Activated CD4-positive, CD25-positive, alpha-beta regulatory T cell (primary cell): Measurements from ENCODE around the gene GALNTL6.
"Not testable (repeated sequence)": the region's sequence is repeated elsewhere in the genome, so short reads cannot be mapped to it uniquely, and the experiment has no call there.

Experiments
- DNase-seq, 4 experiments: peaks; one replicate each; lab custom pipeline; 2025; lab: John Stamatoyannopoulos, UW

Gene GALNTL6

DNA sequence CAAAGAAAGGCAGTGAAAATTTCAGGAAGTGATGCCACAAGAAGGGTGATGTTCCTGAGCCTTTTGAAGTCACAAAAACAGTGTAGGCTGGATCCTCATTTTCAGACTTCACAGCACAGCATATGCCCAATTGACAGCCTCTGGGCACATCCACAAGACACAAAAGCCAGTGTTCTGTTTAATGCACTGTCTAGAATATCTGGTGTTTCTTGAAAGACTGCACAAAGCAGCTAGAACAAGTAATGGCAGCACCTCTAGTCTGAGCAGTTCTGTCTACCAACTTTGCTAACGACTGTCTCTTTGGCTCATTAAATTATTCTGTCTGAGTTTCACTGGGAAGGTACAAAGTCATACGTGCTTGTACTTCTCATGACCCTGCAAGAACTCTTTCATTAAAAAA, 938.3 kb downstream of the GALNTL6 start:
- no peak for DNase-seq

DNA sequence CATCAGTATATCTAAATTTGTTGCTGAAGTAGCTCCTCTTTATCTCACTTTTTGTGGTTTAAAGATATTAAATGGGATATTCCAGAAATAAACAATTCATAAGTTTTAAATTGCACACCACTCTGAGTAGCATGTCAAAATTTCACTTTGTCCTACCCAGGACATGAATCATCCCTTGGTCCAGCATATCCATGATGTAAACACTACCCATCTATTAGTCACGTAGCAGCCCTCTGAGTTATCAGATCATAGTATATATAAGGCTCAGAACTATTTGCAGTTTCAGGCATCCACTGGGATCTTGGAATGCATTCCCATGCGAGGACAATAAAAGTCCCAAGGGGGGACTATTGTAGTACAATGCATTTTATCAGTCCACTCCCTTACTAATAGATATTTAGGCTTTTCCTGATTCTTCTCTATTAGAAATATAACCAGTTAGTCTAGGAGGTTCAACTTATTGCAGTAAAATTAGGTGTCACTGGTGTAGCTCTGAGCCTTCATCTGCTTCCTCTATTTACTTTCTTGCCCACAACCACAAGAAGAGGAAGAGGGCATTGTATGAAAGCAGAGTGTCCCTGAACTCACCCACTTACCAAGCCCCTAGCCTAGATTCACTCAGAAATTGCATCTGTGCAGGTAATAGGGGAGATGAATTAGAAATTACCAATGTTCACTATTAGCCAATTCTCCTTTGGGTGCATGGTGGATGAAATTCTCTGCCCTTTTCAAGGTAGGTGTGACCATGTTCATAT, 945.6 kb downstream of the GALNTL6 start:
- DNase-seq: no peak

DNA sequence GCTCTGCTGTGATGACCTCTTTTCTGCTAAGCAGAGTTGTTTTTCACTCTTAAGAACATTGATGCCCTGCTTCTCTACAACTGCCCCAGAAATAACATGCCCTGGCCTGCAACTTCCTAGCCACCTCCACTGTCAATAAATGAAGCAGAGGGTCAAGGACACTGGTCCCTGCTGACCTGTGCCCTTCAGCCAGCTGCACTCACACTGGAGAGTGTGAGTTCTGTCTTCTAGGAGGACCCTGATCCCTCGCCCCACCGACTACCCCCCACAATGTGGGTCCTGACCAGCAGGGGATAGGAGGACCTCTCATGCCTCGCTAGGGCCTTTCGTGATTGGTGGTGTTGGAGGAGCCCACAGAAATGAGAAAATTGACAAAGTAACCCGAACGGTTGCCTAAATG, 947.3 kb downstream of the GALNTL6 start:
- no peak for DNase-seq

DNA sequence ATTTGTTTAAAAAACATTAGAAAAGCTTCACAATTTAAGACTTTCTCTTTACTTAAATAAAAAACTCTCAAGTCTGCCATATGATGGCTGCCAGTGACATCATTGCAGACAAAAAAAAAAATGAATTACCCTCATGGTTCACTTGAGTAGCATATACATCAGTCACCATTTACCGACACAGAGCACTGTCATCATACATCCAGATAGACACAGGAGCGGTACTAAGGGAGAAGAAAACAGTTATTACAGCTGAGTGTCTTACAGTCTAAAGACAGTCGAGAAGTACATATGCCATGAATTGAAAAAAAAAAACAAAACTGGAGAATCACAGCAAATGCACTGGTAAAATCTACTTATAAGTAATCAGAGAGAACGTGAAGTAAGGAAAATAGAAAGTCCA, 949.7 kb downstream of the GALNTL6 start:
- no peak for DNase-seq

DNA sequence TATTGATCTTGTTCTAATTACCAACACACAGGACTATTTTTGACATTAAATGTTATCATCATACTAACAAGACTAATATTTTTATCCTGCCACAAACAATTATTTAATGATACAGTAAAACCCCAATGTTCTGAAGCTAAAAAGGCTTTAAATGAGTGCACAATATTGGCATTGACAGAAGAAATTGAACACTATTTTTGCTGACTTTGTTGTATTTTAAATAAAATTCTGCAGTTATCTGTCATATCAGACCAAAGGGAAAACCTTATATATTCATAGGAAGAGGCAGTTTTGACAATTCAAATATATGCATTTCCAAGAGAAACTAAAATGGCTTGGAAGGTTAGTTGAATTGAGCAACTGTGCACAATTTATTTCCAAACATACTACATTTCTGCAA, 957.6 kb downstream of the GALNTL6 start:
- DNase-seq: no peak

DNA sequence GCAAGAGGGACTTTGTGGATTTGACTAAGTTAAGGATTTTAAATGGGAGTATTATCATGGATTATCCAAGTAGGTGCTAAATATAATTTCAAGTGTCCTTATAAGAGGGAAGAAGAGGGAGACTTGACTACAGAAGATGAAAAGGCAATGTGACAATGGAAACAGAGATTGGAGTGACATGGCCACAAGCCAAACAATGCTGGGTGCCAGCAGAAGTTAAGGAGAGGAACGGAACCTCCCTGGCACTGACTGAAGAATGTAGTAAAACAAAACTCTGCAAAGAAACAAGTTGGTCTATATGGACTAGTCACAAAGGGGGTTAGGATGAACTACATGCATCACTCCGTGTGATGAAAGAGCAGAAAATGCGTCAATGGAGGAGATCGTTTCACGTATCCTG, 959.6 kb downstream of the GALNTL6 start:
- no peak for DNase-seq

DNA sequence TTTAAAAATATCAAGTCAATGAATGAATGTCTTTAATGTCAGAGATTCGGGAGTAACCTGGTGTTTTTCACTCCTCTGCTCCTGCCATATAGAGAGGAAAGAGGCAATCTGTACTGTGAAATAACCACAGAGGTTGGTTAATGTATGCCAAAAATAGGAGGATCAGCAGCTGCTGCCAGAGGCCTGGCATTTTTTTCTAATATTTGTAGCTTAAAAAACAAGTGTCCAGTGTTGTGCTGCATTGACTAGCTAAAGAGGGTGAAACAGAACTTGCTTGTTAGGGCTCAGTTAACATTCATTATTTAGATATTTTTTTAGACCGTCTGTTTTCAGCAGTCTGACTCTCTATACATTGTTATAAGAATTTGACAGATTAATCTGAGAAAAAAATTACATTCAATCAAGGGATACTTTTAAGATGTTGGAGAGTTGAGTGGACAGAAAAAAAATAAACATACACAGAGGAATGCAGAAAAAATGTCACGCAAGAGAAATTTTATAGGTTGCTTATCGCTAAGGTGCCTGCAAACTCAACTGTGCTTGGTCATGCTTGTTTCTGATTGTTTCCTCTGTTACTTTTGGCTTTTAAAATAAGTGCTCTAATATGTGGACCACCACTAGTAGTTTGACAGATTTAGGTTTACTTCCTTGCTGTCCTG, 963.1 kb downstream of the GALNTL6 start:
- DNase-seq: no peak

DNA sequence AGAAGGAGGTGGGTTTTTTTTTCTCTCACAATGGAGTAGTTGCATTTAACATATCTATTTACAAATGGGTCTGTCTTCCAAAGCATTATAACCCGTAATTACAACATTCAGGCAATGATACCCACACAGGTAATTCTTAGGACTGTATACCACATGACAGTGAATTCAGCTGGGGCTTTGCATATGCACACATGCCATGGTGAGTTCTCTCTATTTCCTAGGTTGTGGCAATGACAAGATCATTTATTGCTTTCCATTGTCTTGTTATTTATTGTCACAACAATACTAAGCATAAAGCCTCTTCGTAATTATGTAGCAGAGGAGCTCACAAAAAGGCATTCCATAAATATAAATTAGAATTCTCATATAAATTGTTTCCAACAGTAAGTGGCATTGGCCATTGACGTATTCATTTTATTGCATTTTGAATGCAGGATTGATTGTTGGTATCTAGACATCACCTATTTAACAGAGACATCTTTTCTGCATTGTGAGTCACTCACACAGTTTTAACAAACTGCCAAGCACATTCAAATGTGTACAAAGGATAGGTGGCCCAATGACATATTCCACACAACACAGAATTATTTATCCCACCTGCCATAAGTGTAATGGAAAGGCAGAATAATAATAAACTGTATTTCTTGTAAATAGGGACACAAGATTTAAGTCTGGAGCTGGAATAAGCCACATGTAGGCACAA, 964.7 kb downstream of the GALNTL6 start:
- no peak for DNase-seq

DNA sequence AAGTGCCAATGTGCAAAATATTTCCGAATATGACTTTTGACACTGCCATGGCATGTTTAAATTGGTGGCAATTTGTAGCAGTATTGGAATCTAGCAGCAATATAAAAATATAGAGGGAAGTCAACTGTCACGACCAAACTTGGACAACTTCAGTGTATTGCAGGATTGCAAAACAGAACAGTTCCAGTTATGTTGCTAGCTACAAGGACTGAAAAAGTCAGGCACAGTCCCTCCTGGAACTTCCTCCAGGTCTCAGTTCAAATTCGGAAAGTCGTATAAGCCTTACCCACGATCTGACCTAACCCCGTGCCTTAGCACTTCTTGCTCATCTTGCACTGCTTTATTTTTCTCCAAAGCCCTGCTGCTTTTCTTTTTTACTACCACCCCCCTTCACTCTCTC, 965.4 kb downstream of the GALNTL6 start:
- no peak for DNase-seq

DNA sequence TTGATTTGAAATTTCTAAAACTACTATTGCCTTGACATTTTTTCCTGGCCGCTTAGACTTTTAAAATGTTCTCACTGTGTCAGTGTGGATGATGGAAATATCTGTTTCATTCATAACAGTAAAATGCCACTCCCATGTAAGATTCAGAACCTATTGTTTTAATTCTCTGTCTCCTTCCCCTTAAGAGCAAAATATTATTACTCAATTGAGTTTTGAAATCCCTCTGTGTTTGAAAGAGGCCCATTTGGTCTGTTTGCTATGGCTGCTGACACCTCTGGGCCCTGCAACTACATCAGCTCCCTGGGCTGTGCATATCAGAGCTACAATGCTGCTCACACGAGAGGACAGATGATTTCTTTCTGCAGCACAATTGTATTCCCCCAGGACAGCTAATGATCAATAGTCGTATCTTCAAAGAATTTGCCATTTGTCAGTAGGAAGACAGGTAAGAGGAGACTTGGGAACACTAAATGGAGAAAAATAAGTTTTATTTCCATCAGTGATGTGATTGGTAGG, 967.4 kb downstream of the GALNTL6 start:
- DNase-seq: no peak

DNA sequence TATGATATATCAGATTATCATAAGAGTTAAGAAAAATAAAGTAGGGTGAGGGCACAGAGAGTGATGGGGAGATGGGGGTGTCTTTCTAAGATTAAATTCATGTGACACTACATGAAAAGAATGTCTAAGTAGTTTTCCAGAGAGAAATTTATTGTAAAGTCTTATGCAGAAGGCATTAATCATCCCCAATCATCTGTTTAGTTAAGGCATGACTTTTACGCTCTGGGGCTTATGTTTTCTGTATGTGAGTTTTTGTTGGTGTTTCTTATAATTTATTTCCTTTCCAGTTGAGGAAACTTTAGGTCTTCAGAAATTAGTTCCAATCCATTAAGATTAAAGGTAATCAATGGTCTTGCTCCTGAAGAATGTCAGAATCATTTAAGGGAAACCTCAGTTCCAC, 972.4 kb downstream of the GALNTL6 start:
- DNase-seq: no peak

DNA sequence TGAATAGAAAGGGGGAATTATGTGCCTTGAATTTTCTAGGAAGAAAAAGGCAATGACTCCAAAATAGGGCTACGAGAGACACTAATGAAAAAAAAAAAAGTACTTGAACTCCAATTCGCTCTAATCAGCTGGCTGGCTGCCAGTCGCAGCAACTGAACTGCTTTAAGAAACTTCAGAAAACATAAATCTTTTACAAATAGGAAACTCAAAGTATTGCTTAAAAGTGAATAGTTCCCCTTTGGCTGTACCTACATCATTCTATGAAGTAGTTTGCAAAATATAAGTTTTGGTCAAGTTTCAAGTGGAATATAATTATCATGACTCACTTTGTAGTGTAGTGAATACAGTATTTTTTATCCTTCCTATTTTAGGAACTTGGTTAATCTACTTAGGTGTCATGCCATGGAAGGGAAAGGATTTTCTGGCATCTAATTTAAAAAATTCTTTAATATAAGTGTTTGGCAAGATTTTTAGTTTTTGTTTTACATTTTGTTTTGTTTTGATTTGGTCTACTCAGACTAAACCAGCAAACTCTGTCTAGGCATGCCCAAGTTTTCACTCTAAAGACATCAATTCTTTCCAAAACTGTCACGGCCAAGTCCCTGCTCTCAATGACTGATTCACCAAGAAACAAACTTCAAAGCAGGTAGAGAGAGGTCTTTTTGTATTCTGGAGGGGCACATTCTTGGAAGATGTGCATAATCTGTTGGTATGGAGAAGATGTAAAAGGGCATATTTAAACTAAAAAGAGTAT, 973.0 kb downstream of the GALNTL6 start:
- DNase-seq: no peak

DNA sequence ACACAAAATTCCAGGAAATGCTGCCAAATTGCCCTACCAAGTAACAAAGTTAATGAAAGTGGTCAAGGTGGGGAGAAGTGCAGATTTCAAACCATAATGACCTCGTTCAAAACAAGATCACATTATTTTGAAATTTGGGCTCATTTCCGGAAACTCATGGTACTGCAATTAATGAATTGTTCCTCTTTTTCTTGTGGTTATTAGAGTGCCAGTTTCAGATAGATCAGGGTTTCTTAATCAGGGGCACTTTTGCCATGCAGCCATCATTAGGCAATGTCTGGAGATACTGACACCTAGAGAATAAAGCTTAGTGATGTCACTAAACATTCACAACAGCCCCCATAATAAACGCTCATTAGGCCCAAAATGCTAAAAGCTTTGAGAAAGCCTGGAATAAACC, 973.9 kb downstream of the GALNTL6 start:
- no peak for DNase-seq

DNA sequence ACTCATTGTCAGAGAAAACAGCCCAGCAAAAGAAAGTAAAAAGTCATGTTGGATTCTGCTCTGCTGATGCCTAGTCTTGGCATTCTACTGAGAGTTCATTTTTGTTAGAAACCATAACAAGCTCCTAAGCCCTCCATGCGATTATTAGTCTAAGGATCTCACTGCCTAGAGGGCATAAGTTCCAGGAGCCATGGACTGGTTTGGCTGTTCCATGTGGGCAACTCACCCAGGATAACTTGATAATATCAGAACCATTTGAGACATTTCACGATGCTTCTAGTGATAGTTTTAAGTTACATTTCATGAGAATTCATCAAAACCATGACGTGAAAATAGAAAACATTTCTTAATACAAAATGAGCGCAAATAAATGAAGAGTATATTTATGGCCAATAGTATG, 978.6 kb downstream of the GALNTL6 start:
- DNase-seq: no peak

DNA sequence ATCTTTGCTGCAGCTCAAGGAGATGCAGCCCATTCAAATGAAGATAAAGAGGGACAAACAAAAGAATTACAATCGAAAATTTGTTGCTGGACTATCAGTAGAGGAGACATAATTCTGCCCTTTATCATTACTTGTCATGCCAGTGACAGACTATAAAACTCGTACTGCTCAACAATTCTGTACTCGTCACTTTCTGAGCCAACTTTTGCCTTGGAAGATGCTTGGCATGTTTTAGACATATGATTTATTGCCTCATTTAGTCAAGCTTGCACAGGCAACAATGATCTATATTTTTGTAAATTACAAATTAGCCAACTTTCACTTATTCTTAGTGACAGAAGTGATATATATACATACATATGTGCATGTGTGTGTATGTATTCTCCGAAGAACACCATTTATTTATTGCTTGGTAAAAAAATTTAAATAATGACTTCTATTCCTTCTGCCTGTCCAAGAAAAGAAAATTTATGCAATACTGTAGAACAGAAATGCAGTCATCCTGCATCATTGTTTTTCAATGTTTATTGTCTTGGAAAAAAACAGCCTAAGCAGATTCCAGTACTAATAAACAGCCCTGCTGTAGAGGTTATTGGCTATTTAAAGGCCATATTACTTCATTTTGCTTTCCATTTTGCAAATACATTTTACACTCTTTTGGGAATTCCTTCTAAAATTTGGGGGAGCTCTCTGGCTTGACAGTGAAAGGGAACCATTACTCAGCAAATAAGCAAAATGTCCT, 980.5 kb downstream of the GALNTL6 start:
- no peak for DNase-seq

DNA sequence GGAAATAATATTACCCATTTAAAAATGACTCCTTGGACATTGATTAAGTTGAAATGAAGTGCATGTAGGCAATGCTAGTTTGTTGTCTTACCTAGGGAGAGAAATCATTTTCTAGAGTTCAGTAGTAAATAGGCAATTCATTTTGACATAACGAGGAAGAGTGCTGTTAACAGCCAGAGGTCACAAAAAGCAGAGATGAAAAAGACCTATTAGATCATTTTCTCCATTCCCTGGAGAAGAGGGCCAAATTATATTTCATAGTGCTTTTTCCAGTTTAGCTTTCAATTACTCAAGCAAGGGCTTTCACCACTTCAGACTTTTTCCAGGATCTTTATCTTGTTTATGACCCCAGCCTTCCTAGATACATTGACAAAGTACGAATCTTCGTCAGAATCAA, 981.1 kb downstream of the GALNTL6 start:
- DNase-seq: no peak

DNA sequence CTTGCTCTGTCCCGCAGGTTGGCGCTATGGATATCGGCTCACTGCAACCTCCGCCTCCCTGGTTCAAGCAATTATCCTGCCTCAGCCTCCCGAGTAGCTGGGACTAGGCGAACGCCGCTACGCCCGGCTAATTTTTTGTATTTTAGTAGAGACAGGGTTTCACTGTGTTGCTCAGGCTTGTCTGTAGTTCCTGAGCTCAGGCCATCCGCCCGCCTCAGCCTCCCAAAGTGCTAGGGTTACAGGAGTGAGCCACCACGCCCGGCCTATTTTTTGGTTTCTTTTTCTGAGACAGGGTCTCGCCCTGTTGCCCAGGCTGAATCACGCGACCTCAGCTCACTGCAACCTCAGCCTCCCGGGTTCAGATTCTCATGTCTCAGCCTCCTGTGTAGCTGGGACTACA, 984.1 kb downstream of the GALNTL6 start:
- DNase-seq: not testable (repeated sequence)

DNA sequence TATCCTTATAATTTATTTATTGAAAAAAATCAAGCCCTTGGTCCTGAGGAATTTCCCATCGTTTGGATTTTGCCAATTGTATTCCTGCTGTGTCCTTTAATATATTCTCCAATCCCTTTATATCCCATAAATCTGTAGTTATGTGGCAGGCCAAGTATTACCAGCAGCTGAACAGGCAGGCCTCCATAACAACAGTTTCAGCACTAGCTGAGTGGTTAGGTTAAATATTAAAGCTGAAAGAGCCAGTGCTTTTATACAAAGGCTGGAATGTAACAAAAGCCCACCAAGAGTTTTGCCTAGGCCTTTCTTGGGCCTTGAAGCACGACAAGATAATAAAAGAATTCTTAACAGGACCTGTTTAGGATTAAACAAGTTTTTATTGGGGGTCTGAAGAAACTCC, 988.8 kb downstream of the GALNTL6 start:
- no peak for DNase-seq

DNA sequence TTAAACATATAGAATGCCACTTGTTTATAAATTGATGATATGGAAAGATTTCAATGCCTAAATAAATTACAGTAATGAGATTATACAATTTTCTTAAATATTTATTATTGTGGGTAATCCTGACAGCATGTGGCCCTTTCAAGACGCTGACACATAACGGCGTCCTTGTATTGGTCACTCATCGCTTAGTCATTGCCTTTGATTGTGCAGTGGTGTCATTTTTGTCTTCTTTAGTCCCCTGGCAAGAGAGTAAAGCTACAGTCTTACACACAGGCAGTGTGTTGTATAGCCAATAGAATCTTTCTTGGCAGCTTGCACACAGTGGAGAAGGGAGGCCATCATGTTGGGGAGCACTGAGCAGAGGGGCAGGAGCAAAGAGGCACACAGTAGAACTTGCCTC, 993.6 kb downstream of the GALNTL6 start:
- DNase-seq: no peak

DNA sequence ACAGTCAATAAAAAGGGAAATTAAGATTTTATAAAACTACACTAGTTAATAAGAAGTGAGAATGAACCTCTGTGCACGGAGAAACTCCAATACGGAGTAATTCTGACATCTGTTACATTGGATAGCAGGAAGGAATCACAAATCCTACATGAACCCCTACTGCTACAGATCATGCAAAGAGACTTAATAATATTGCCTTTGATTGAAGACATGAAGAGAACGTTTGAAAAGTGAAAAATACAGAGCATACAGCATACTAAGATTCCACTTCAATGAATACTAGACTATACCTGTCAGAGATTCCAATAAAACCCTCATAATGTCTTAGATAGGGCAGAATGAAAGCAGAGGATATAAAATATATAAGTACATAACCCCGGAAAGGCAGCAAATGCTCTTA, 995.0 kb downstream of the GALNTL6 start:
- DNase-seq: no peak

DNA sequence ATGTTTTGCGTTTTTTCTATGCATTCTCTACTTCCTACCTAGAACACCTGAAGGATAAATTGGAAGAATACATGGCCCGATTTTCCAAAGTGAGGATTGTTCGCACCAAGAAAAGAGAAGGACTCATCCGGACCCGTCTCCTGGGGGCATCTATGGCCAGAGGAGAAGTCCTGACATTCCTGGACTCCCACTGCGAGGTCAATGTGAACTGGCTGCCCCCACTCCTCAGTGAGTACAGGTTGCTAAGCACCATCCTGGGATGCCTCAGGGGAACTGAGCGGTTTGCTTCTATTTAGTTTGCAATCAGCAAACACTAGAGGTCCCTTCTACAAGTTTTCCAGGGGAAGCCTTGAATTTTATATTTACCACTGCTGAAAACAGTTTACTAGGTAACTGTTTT, 996.1 kb downstream of the GALNTL6 start:
- DNase-seq: no peak
